Right atrium auricular region (tissue), 2 donors: ENCODE data around the gene HMGB1. TPM values are rescaled to one million over a fixed set of nuclear protein-coding genes. Genes with fewer than 3 reads are reported as not detected.

Experiments
- DNase-seq: peaks from one replicate; pipeline ENCODE4 v3.0.0-alpha.2; 2019; ENCODE audit warnings: low spot score
- H3K27ac ChIP-seq, 2 donors: fragments of 200-600 bp; sonication (generic); 1 replicate in 1 of 2; 2 replicates in 1 of 2; pipeline ENCODE4 v1.5.1; 2016 to 2019
- H3K27me3 ChIP-seq, 2 donors: fragments of 200-600 bp; sonication (generic); one replicate each; pipeline versions ENCODE4 v1.5.1 to v1.6.0; 2017 to 2019
- H3K36me3 ChIP-seq: fragments of 200-600 bp; sonication (generic); one replicate; pipeline ENCODE4 v1.5.1; 2016
- H3K4me1 ChIP-seq, 2 donors: fragments of 200-600 bp; sonication (generic); one replicate each; pipeline versions ENCODE4 v1.5.1 to v1.6.0; 2017 to 2019
- H3K4me3 ChIP-seq, 2 donors: fragments of 200-600 bp; sonication (generic); 1 replicate in 1 of 2; 2 replicates in 1 of 2; pipeline ENCODE4 v1.5.1; 2017 to 2019; ENCODE audit warnings: mild to moderate bottlenecking in 1 of 2, moderate library complexity in 1 of 2
- H3K9me3 ChIP-seq, 2 donors: fragments of 200-600 bp; sonication (generic); one replicate each; pipeline ENCODE4 v1.5.1; 2019
- total RNA-seq, 2 donors: library from RNA; depleted of rRNA; stranded (reverse); fragments of >200 nt; gene quantifications; one replicate each; pipeline ENCODE4 v1.1.0, GENCODE V29; 2016
- TF ChIP-seq, protein P1 (sequence below), 2 donors: fragments of 200-600 bp; sonication (generic); IDR thresholded peaks; one replicate each; pipeline ENCODE4 v1.5.1; 2019; ENCODE audit warnings: antibody characterized with exemption in 2 of 2

Gene HMGB1
- total RNA-seq, 2 donors from 2014 or later: 133 to 190 TPM

DNA sequence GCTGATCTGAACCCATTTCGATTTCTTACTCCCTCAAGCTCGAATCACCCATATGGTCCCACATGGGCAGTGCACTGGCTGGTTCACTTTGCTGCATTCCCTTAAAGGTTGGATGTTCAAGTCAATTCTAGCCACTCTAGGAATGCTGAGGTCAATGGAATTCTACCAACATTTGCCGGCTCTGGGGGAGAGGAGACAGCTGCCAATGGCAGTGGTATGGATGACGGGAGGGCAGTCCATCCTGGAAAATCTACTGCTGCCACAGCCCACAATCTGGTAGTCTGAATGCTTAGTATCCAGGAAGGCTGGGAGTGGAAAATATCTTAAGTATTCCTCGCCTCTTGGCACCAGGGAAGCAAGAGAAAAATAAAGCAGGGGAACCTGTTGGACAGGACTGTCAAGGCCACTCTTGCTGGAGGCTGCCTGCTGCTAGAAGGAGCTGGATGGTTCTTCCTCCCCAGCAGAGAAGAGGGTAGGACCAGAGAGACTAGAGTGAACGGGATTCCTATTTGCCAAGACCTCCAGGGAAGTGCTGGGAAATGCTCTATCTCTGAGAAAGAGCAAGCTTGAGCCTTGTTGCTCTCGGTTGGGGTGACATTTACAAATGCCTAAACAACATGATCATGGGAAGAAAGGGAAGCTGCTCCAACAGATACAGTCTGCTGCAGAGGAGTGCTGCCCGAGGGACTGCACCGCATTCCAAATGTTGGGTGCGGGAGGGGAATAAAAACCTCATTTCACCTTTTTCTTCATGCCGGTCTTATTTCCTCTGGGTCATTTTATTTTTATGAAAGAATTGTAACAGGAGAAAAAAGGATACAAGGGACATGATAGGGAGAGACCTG lies 20.7 kb upstream of the HMGB1 start:
- TF ChIP-seq, protein P1, sequence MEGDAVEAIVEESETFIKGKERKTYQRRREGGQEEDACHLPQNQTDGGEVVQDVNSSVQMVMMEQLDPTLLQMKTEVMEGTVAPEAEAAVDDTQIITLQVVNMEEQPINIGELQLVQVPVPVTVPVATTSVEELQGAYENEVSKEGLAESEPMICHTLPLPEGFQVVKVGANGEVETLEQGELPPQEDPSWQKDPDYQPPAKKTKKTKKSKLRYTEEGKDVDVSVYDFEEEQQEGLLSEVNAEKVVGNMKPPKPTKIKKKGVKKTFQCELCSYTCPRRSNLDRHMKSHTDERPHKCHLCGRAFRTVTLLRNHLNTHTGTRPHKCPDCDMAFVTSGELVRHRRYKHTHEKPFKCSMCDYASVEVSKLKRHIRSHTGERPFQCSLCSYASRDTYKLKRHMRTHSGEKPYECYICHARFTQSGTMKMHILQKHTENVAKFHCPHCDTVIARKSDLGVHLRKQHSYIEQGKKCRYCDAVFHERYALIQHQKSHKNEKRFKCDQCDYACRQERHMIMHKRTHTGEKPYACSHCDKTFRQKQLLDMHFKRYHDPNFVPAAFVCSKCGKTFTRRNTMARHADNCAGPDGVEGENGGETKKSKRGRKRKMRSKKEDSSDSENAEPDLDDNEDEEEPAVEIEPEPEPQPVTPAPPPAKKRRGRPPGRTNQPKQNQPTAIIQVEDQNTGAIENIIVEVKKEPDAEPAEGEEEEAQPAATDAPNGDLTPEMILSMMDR (IDR thresholded peaks at IDR 0.05): no peak
- no peaks in the 10 kb centered on the region for H3K27me3 ChIP-seq

DNA sequence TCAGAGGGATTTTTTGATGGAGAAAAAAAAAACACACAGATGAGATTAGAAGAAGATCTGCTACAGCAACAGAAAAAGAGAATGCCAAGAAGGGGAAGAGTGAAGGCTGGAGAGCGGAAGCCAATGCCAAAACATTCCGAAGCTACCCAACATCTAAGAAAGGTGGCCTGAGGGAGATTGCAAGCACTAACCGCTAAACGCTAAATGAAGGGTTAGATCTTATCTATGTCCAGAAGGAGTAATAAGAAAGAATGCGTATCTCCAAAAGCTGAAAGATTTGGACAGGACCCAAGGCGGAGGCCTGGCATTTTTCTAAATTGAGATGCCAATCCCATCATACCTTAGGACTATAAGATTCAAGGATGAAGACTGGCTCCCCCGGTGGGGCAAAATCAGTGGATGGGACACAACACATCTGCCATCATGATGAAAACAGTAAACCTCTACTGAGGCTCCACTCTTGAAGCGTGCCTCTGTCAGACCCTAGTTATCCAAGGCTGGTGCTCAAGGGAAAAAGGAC lies 15.6 kb upstream of the HMGB1 start:
- no peaks in the 10 kb centered on the region for H3K4me1 ChIP-seq
- TF ChIP-seq, protein P1 (IDR thresholded peaks at IDR 0.05): no peak

More for the DNA sequence above, 20.7 kb upstream of the HMGB1 start:
- H3K9me3 ChIP-seq: no peaks in the 10 kb centered on the region
- H3K4me3 ChIP-seq: no peak overlapping the region
- H3K4me1 ChIP-seq: no peaks in the 10 kb centered on the region
- H3K27ac ChIP-seq: no peak overlapping the region
- DNase-seq: no peak
- no peaks in the 10 kb centered on the region for H3K36me3 ChIP-seq

DNA sequence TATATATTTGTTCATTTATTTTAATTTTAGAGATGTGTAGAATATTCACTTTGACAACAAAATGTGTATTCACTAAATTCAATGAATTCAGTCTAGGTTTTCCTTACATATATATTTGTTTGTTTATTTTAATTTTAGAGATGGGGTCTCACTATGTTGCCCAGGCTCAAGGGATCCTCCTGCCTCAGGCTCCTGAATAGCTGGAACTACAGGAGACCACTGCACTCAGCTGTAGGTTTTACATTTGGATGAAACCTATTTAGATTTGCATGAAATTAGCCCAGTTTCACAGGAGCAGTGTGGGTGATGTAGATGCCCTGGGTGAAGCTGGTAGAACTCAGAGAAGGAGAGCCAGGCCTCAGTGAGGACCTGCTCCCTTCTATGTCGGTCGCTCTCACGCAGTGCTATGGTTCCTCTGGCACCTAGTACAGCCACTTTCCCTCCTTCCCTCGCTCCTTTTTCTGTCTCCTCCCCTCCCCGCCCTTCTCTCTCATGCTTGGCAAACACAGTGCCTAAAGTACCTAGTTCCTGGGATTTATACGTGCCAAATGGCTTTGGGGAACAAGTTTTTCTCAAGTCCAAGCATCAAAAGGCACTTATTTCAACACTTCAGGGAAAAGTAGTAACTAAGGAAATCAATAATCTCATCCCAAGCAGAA lies 14.7 kb upstream of the HMGB1 start:
- no peak for DNase-seq

More for the DNA sequence above, 15.6 kb upstream of the HMGB1 start:
- Histone ChIP-seq H3K27me3 (no peaks in the 10 kb centered on the region), H3K9me3 (no peaks in the 10 kb centered on the region), H3K36me3 (no peaks in the 10 kb centered on the region), H3K27ac (no peak overlapping the region), H3K4me3 (no peak overlapping the region)
- DNase-seq: no peak

DNA sequence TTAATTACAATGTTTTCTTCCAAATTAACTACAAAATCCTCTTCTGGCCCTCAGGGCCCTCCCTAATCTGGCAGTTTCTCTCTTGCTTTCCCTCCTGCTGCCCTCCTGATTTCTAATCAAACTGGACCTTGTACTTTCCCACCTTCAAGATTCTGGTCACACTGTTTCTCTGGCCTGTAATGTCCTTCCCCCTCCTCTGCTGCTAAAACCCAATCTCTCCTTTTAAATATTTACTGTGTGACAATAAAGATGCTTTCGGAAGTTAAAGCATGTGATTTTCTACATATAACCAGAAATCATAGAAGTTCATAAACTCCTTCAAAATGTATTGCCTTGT lies 14.1 kb upstream of the HMGB1 start:
- no peaks in the 10 kb centered on the region for H3K36me3 ChIP-seq
- TF ChIP-seq, protein P1 (IDR thresholded peaks at IDR 0.05): no peak
- no peak for DNase-seq
- no peak overlapping the region for H3K4me3 ChIP-seq
- H3K4me1 ChIP-seq: no peaks in the 10 kb centered on the region
- no peaks in the 10 kb centered on the region for H3K27me3 ChIP-seq
- no peak overlapping the region for H3K27ac ChIP-seq
- H3K9me3 ChIP-seq: no peaks in the 10 kb centered on the region

More for the DNA sequence above, 14.7 kb upstream of the HMGB1 start:
- no peaks in the 10 kb centered on the region for H3K36me3 ChIP-seq
- no peaks in the 10 kb centered on the region for H3K27me3 ChIP-seq
- no peaks in the 10 kb centered on the region for H3K9me3 ChIP-seq
- no peak overlapping the region for H3K27ac ChIP-seq
- no peaks in the 10 kb centered on the region for H3K4me1 ChIP-seq
- H3K4me3 ChIP-seq: no peak overlapping the region
- TF ChIP-seq, protein P1 (IDR thresholded peaks at IDR 0.05): no peak

DNA sequence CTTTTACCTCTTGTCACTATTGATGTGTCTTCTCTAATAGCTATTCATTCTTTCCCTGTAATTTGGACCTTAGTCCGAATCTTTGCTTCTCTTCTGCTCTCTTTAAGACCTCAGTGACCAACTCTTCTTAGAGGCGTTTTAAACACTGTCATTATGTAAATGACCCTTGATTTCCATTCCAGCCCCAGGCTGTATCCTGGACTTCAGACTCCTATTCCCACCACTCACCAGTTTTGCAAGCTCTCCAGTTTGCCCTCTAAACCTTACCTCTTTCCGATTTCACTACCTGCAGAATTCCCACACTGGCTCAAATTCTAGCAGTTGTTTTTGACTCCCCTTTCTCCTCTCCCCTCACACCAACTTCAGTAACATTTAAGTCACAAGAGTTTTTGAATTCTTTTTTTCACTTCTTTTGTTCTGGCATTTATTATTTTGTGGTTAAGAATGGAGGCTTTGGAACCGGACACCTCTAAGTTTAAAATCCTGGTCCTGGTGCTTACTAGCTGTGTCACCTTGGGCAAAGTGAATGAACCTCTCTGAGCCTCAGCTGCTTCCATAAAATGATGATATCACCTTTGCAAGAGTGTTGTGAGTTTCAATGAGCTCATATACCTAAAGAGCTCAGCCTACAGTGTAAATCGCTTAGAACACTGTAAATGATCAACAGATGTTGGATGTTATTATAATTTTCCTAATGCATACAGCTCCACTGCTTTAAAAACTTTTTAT lies 13.6 kb upstream of the HMGB1 start:
- TF ChIP-seq, protein P1 (IDR thresholded peaks at IDR 0.05): no peak
- DNase-seq: no peak
- H3K36me3 ChIP-seq: no peaks in the 10 kb centered on the region
- no peaks in the 10 kb centered on the region for H3K9me3 ChIP-seq
- no peak overlapping the region for H3K4me3 ChIP-seq
- no peak overlapping the region for H3K27ac ChIP-seq
- H3K27me3 ChIP-seq: no peaks in the 10 kb centered on the region
- no peaks in the 10 kb centered on the region for H3K4me1 ChIP-seq
